GM12878 (cell line): ENCODE data around the gene STAG1. TPM values are rescaled to one million over a fixed set of nuclear protein-coding genes. Genes with fewer than 3 reads are reported as not detected.

Experiments used
- ATAC-seq: fragments of 200-7000 bp; cut with Tn5 transposase; 3 replicates; pipeline ENCODE4 v1.9.1; 2020; ENCODE audit warnings: mild to moderate bottlenecking, moderate library complexity
- BruUV-seq: library from RNA; stranded (reverse); fragments of 400-500 nt; replicated peaks from 2 replicates; lab custom pipeline; 2021; lab: Mats Ljungman, UMichigan
- CTCF ChIA-PET: fragments of 300-600 bp; sonication (Branson Sonifier 250); formaldehyde crosslinking; extraction: SDS; loops from one replicate; lab custom pipeline; 2021; ENCODE audit warnings: inconsistent platforms; lab: Yijun Ruan, JAX
- POLR2A ChIA-PET: fragments of 350-600 bp; formaldehyde crosslinking; extraction: SDS; loops from one replicate; lab custom pipeline; 2021; ENCODE audit warnings: inconsistent platforms; lab: Charles Lee
- RAD21 ChIA-PET: fragments of 300-600 bp; sonication (Branson Sonifier 250); formaldehyde crosslinking; loops from one replicate; lab custom pipeline; 2023; ENCODE audit warnings: antibody characterized with exemption; ENCODE audit not compliant: unreplicated experiment; lab: Charles Lee
- SMC1A ChIA-PET: fragments of 300-600 bp; sonication (Branson Sonifier 250); formaldehyde crosslinking; loops from one replicate; lab custom pipeline; 2023; ENCODE audit not compliant: unreplicated experiment, uncharacterized antibody; lab: Charles Lee
- DNase-seq: peaks from one replicate; pipeline ENCODE4 v3.0.0-alpha.2; 2011; ENCODE audit warnings: low read depth, low spot score
- FAIRE-seq: peaks from 3 replicates; lab custom pipeline; 2011; peaks lifted over from hg19 to GRCh38; lab: Jason Lieb, UNC
- H2AFZ ChIP-seq: 2 replicates; pipeline ENCODE4 v1.6.0; 2011; ENCODE audit warnings: low read depth, low read length, control low read depth; ENCODE audit not compliant: control insufficient read depth
- H3K27ac ChIP-seq: 2 replicates; pipeline ENCODE4 v1.5.1; 2011; ENCODE audit warnings: control low read depth; ENCODE audit not compliant: control insufficient read depth, insufficient read depth
- H3K27me3 ChIP-seq, 2 experiments: replicated peaks in 1 of 2; 2 replicates each; pipeline versions ENCODE4 v1.6.0 to v1.6.1; 2011; ENCODE audit warnings: low read length in 1 of 2; ENCODE audit not compliant: control insufficient read depth in 2 of 2, insufficient read depth in 2 of 2
- H3K36me3 ChIP-seq, 2 experiments: 2 replicates each; pipeline ENCODE4 v1.5.1; 2011; ENCODE audit warnings: low read length in 1 of 2; ENCODE audit not compliant: control insufficient read depth in 2 of 2, insufficient read depth in 2 of 2
- H3K4me1 ChIP-seq: 2 replicates; pipeline ENCODE4 v1.6.1; 2011; ENCODE audit warnings: mild to moderate bottlenecking, low read length, moderate library complexity, mixed read lengths; ENCODE audit not compliant: control insufficient read depth, insufficient read depth
- H3K4me2 ChIP-seq: 2 replicates; pipeline ENCODE4 v1.6.0; 2011; ENCODE audit warnings: control low read depth; ENCODE audit not compliant: control insufficient read depth, insufficient read depth
- H3K4me3 ChIP-seq: fragments of 200-600 bp; sonication (generic); 2 replicates; pipeline ENCODE4 v1.5.1; 2016
- H3K79me2 ChIP-seq: 2 replicates; pipeline ENCODE4 v1.6.0; 2011; ENCODE audit warnings: low read length; ENCODE audit not compliant: control insufficient read depth, insufficient read depth
- H3K9ac ChIP-seq: 2 replicates; pipeline ENCODE4 v1.8.0; 2011; ENCODE audit warnings: low read length, control low read depth, mixed read lengths; ENCODE audit not compliant: control insufficient read depth, insufficient read depth
- H3K9me3 ChIP-seq: replicated peaks from 3 replicates; pipeline ENCODE4 v1.5.1; 2011; ENCODE audit warnings: mild to moderate bottlenecking, low read length; ENCODE audit not compliant: control insufficient read depth, insufficient read depth
- H4K20me1 ChIP-seq: 2 replicates; pipeline ENCODE4 v1.6.0; 2011; ENCODE audit not compliant: control insufficient read depth, insufficient read depth
- BHLHE40 ChIP-seq, 2 experiments: fragments of 450-650 bp in 1 of 2; IDR thresholded peaks; 2 replicates each; pipeline ENCODE4 v1.6.1; 2011 to 2017; ENCODE audit warnings: low read depth in 2 of 2, borderline replicate concordance in 1 of 2, improper control_type of control experiment in 1 of 2, low read length in 1 of 2, mild to moderate bottlenecking in 1 of 2
- NRF1 ChIP-seq: conservative IDR thresholded peaks from 2 replicates; pipeline ENCODE4 v1.6.1; 2011; ENCODE audit warnings: mild to moderate bottlenecking, low read depth, low read length, improper control_type of control experiment
- RFX5 ChIP-seq: IDR thresholded peaks from 2 replicates; pipeline ENCODE4 v1.6.1; 2011; ENCODE audit warnings: low read depth, low read length, improper control_type of control experiment
- WGBS: methylation state at CpG from one replicate; pipeline ENCODE4 v1.1.6; 2016; ENCODE audit warnings: low lambda C conversion rate; ENCODE audit not compliant: insufficient replicate concordance, insufficient coverage; ENCODE audit errors: missing lambda C conversion rate; 5-methylcytosine and 5-hydroxymethylcytosine counted together
- in situ Hi-C: fragments of 300-500 bp; cut with MboI; formaldehyde crosslinking; loops from 9 replicates; pipeline ENCODE4 v1.14.3; 2018; ENCODE audit warnings: mixed read lengths
- intact Hi-C: fragments of 100-400 bp; cut with micrococcal nuclease; formaldehyde crosslinking; loops from one replicate; pipeline ENCODE4 v1.14.2; 2022; ENCODE audit not compliant: unreplicated experiment
- polyA plus RNA-seq, 11 experiments: library from polyadenylated mRNA; depleted of rRNA in 4 of 11; unstranded in 6 of 11; stranded (reverse) in 5 of 11; fragments of >200 nt; fragmentation: Nextera tagmentation in 4 of 11; fragmentation: Illumina TruSeq in 1 of 11; extraction: Ambion mirVana in 4 of 11; extraction: Trizol in 1 of 11; gene quantifications; 1 replicate in 1 of 11; 2 replicates in 10 of 11; pipeline versions ENCODE4 v1.2.1 to v1.2.3, GENCODE V29; 2011 to 2016; ENCODE audit warnings: inconsistent platforms in 2 of 11, missing spikeins in 2 of 11, low read depth in 1 of 11
- total RNA-seq, 4 experiments: library from RNA; depleted of rRNA in 3 of 4; stranded (reverse); fragments of >200 nt in 3 of 4; fragmentation: Illumina TruSeq in 1 of 4; extraction: Trizol in 1 of 4; gene quantifications; 2 replicates each; pipeline versions ENCODE4 v1.2.1 to v1.2.3, GENCODE V29; 2013 to 2021
- TF ChIP-seq, protein P1 (sequence below): fragments of 450-650 bp; conservative IDR thresholded peaks from 2 replicates; pipeline ENCODE4 v1.6.1; 2017; ENCODE audit warnings: mild to moderate bottlenecking, moderate library complexity
- TF ChIP-seq, protein P2 (sequence below): IDR thresholded peaks from 2 replicates; pipeline ENCODE4 v1.6.1; 2011; ENCODE audit warnings: borderline replicate concordance, low read depth, mild to moderate bottlenecking, moderate library complexity, low read length; ENCODE audit not compliant: insufficient read depth, poor library complexity, severe bottlenecking

STAG1 gene
- total and polyA plus RNA-seq, 10 of the 15 experiments (the other 5 are each of a cell fraction or from before 2014, with no cell fraction given): 4.4 to 30.1 (median 20.2) TPM

DNA sequence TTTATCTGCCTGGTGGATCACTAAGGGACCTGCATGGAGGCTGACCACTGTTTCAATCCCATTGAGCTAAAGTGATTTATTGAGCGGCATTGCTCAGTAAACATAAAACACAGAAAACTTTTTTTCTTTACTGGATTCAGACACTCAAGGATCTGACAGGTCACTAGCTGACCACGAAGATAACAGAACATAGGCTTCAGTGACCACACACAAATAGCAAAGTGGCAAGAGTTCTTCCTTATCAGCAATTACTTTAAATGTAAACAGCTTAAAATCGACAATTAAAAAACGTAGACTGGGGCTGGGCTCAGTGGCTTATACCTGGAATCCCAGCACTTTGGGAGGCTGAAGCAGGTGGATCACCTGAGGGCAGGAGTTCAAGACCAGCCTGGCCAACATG is 48.7 kb downstream of the STAG1 start (continued):
- TF ChIP-seq, protein P1, sequence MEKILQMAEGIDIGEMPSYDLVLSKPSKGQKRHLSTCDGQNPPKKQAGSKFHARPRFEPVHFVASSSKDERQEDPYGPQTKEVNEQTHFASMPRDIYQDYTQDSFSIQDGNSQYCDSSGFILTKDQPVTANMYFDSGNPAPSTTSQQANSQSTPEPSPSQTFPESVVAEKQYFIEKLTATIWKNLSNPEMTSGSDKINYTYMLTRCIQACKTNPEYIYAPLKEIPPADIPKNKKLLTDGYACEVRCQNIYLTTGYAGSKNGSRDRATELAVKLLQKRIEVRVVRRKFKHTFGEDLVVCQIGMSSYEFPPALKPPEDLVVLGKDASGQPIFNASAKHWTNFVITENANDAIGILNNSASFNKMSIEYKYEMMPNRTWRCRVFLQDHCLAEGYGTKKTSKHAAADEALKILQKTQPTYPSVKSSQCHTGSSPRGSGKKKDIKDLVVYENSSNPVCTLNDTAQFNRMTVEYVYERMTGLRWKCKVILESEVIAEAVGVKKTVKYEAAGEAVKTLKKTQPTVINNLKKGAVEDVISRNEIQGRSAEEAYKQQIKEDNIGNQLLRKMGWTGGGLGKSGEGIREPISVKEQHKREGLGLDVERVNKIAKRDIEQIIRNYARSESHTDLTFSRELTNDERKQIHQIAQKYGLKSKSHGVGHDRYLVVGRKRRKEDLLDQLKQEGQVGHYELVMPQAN: no peak
- TF ChIP-seq BHLHE40 (IDR thresholded peaks at IDR 0.05; ENCODE audit: borderline replicate concordance in 1 of 2, low read depth in 2 of 2, low read length in 1 of 2): no peak
- TF ChIP-seq NRF1: no peak

GRCh38 chr3:136699271-136699828 is 52.8 kb downstream of the STAG1 start:
- FAIRE-seq: no peak
- in situ Hi-C loops: no loop called here
- no peak overlapping the region for H3K9ac ChIP-seq
- H4K20me1 ChIP-seq: no peaks in the 10 kb centered on the region
- WGBS: 100% methylated on average over 5 of the region's 5 CpGs
- no peak overlapping the region for H2AFZ ChIP-seq
- DNase-seq: no peak
- no peaks in the 10 kb centered on the region; a peak in 1 of 4 replicates for H3K36me3 ChIP-seq
- intact Hi-C loops: no loop called here
- H3K27ac ChIP-seq: no peak overlapping the region
- no peaks in the 10 kb centered on the region for H3K4me1 ChIP-seq
- SMC1A ChIA-PET: no interaction called here
- H3K4me3 ChIP-seq: no peak overlapping the region
- no peaks in the 10 kb centered on the region for H3K27me3 ChIP-seq
- BruUV-seq: TSS peak; percentile 15
- no peak for ATAC-seq
- H3K79me2 ChIP-seq: peaks cover 24% of the 10 kb centered on the region
- RAD21 ChIA-PET: interaction anchor here (0.8 kb wide), 1 partner anchor 19 kb away, joined by 4 read pairs; no protein-coding TSS in a partner anchor
- H3K9me3 ChIP-seq: peaks cover 15% of the 10 kb centered on the region
- no peak overlapping the region for H3K4me2 ChIP-seq
- CTCF ChIA-PET: interaction anchor here (0.6 to 1.2 kb wide), 2 partner anchors 33 to 36 kb away, joined by 3 read pairs; no protein-coding TSS in a partner anchor
- TF ChIP-seq, protein P2, sequence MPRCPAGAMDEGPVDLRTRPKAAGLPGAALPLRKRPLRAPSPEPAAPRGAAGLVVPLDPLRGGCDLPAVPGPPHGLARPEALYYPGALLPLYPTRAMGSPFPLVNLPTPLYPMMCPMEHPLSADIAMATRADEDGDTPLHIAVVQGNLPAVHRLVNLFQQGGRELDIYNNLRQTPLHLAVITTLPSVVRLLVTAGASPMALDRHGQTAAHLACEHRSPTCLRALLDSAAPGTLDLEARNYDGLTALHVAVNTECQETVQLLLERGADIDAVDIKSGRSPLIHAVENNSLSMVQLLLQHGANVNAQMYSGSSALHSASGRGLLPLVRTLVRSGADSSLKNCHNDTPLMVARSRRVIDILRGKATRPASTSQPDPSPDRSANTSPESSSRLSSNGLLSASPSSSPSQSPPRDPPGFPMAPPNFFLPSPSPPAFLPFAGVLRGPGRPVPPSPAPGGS: no peak
- TF ChIP-seq RFX5: no peak
- POLR2A ChIA-PET: no interaction called here
